CD8-positive, alpha-beta memory T cell (primary cell): ENCODE data around the gene BRSK2. TPM values are rescaled to one million over a fixed set of nuclear protein-coding genes. Genes with fewer than 3 reads are reported as not detected.

Source experiments
- CTCF ChIA-PET: fragments of 350-600 bp; sonication (Branson Sonifier 250); formaldehyde crosslinking; loops from one replicate; lab custom pipeline; 2021; ENCODE audit warnings: antibody characterized with exemption; lab: Charles Lee
- POLR2A ChIA-PET: fragments of 350-600 bp; sonication (Branson Sonifier 250); formaldehyde crosslinking; loops from one replicate; lab custom pipeline; 2021; ENCODE audit warnings: antibody characterized with exemption; lab: Charles Lee
- DNase-seq, 5 donors: peaks; one replicate each; pipeline versions ENCODE4 v3.0.0 to v3.0.0-alpha.2; 2020 to 2022; ENCODE audit warnings: mixed read lengths in 1 of 5
- H3K27ac ChIP-seq: one replicate; pipeline ENCODE4 v1.7.0; 2013; ENCODE audit warnings: low read depth, mild to moderate bottlenecking, low read length, moderate library complexity
- H3K27me3 ChIP-seq: 2 replicates; pipeline ENCODE4 v1.7.0; 2013; ENCODE audit warnings: low read length, mild to moderate bottlenecking; ENCODE audit not compliant: insufficient read depth, poor library complexity, severe bottlenecking
- H3K36me3 ChIP-seq: 2 replicates; pipeline ENCODE4 v1.7.0; 2013; ENCODE audit warnings: mild to moderate bottlenecking, low read length, moderate library complexity; ENCODE audit not compliant: insufficient read depth
- H3K4me1 ChIP-seq: 2 replicates; pipeline ENCODE4 v1.7.0; 2013; ENCODE audit warnings: mild to moderate bottlenecking, low read length, moderate library complexity; ENCODE audit not compliant: insufficient read depth
- H3K4me3 ChIP-seq: 2 replicates; pipeline ENCODE4 v1.7.0; 2013; ENCODE audit warnings: mild to moderate bottlenecking, low read length
- H3K9me3 ChIP-seq: 2 replicates; pipeline ENCODE4 v1.7.0; 2013; ENCODE audit warnings: mild to moderate bottlenecking, low read length
- H3K27ac Mint-ChIP-seq, 8 donors: one replicate each; pipeline ENCODE4 v1.8.0; 2020 to 2021; ENCODE audit warnings: mixed read lengths in 8 of 8, mild to moderate bottlenecking in 6 of 8, inconsistent platforms in 3 of 8, moderate library complexity in 3 of 8
- H3K27me3 Mint-ChIP-seq, 2 donors: one replicate each; pipeline ENCODE4 v1.8.0; 2020 to 2021; ENCODE audit warnings: mixed read lengths in 2 of 2, mild to moderate bottlenecking in 1 of 2, moderate library complexity in 1 of 2
- H3K36me3 Mint-ChIP-seq, 3 donors: one replicate each; pipeline ENCODE4 v1.8.0; 2020 to 2021; ENCODE audit warnings: mixed read lengths in 3 of 3, inconsistent platforms in 1 of 3, mild to moderate bottlenecking in 1 of 3
- H3K4me1 Mint-ChIP-seq, 3 donors: one replicate each; pipeline ENCODE4 v1.8.0; 2020 to 2021; ENCODE audit warnings: mixed read lengths in 3 of 3, inconsistent platforms in 1 of 3, mild to moderate bottlenecking in 1 of 3
- H3K4me3 Mint-ChIP-seq, 7 donors: one replicate each; pipeline ENCODE4 v1.8.0; 2020 to 2021; ENCODE audit warnings: mixed read lengths in 7 of 7, mild to moderate bottlenecking in 6 of 7, moderate library complexity in 4 of 7, inconsistent platforms in 2 of 7
- H3K9me3 Mint-ChIP-seq, 5 donors: one replicate each; pipeline ENCODE4 v1.8.0; 2020 to 2022; ENCODE audit warnings: mixed read lengths in 5 of 5, mild to moderate bottlenecking in 3 of 5, moderate library complexity in 2 of 5, inconsistent platforms in 1 of 5
- polyA plus RNA-seq: library from polyadenylated mRNA; unstranded; fragments of 300-500 nt; fragmentation: Illumina TruSeq; gene quantifications from one replicate; pipeline ENCODE4 v1.2.3, GENCODE V29; 2021
- total RNA-seq, 2 experiments: library from RNA; stranded (reverse); gene quantifications; one replicate each; pipeline ENCODE4 v1.2.3, GENCODE V29; 2021

BRSK2 gene
- total and polyA plus RNA-seq, 3 experiments from 2014 or later: 0.23 to 0.59 (median 0.35) TPM

DNA sequence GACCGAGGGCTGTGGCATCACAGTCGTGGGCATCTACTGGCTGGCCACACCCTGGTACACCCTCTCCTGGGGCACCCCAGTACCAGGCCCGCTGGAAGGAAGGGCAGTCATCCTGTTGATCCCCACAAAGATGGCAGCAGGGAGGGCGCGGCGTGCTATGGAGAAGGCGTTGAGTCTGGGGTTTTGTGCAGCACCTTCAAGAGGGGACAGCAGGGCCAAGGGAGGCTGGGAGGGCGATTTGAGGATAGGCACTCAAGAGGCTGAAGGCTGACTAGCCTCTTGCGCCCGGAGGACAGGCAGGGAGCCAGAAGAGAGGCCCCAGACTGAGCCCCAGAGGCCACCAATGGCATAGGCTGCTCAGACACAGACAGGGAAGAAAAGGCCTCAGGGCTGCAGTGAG, 2.2 kb upstream of the BRSK2 start:
- Mint-ChIP-seq H3K4me1 (peaks cover 6 to 33% (median 7%) of the 10 kb centered on the region in 3 donors), H3K36me3 (no peaks in the 10 kb centered on the region), H3K9me3 (no peaks in the 10 kb centered on the region), H3K27ac (peak overlapping the region in 4 of 8 donors; percentile 12 to 60 (median 44)), H3K27me3 (peaks cover 14 to 16% of the 10 kb centered on the region in 2 donors), H3K4me3 (peak overlapping the region; percentile 15 to 73 (median 49))
- Histone ChIP-seq H3K27me3 (peaks cover 5% of the 10 kb centered on the region), H3K36me3 (no peaks in the 10 kb centered on the region), H3K4me1 (peaks cover 9% of the 10 kb centered on the region), H3K4me3 (no peak overlapping the region), H3K9me3 (no peaks in the 10 kb centered on the region), H3K27ac (no peak overlapping the region)
- CTCF ChIA-PET: no interaction called here
- DNase-seq: peak in 1 of 5 donors; percentile 0
- POLR2A ChIA-PET: no interaction called here

DNA sequence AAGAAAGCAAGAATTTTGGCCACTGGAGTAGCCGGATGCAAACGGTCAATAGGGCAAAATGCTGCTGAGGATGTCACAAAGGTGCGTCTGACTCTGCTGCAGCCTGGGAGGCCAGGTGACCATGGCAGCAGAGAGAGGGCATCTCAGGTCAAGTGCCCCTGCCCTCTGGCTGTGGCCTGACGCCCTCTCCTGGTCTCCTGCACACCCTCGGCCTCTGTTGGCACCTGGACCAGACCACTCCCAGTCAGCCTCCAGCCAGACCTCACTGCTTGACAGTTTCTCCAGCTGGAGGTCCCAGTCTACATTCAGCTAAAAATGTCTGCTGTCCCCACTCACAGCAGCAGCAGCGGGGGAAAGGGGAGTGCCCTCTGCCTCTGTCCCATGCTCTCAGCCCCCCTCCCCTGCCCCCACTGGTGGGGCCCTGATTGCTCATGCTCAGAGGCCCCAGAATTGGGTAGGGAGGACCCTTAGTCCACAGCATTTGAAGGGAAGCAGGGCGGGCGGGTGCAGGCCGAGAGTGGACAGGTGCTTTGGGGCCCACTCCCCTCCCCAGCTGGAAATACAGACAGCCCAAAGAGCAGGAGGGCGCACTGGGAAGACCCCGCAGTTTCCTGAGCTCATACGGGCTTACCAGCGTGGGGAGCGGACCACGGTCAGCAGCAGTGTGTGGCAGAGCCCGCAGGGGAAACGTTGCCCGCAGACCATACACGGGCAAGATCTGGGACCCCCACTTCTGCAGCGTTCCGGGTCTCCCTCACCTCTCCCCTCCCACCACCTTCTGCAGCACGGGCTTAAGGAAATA, 1.6 kb upstream of the BRSK2 start:
- POLR2A ChIA-PET: interaction anchor here (1.5 kb wide), 1 partner anchor 77 kb away, joined by 4 read pairs; no protein-coding TSS in a partner anchor
- no peaks in the 10 kb centered on the region for H3K36me3 ChIP-seq
- Mint-ChIP-seq H3K27ac (peak overlapping the region in 1 of 8 donors; percentile 58), H3K27me3 (peaks cover 19 to 21% of the 10 kb centered on the region in 2 donors), H3K9me3 (no peaks in the 10 kb centered on the region), H3K36me3 (no peaks in the 10 kb centered on the region), H3K4me3 (peak overlapping the region; percentile 16 to 78 (median 65)), H3K4me1 (peaks cover 6 to 28% (median 7%) of the 10 kb centered on the region in 3 donors)
- H3K27ac ChIP-seq: no peak overlapping the region
- peaks cover 5% of the 10 kb centered on the region for H3K27me3 ChIP-seq
- H3K9me3 ChIP-seq: no peaks in the 10 kb centered on the region
- CTCF ChIA-PET: interaction anchor here (1.1 kb wide), 1 partner anchor 185 kb away, joined by 3 read pairs; no protein-coding TSS in a partner anchor
- peak in 1 of 5 donors; percentile 46 for DNase-seq
- H3K4me3 ChIP-seq: no peak overlapping the region
- peaks cover 9% of the 10 kb centered on the region for H3K4me1 ChIP-seq

DNA sequence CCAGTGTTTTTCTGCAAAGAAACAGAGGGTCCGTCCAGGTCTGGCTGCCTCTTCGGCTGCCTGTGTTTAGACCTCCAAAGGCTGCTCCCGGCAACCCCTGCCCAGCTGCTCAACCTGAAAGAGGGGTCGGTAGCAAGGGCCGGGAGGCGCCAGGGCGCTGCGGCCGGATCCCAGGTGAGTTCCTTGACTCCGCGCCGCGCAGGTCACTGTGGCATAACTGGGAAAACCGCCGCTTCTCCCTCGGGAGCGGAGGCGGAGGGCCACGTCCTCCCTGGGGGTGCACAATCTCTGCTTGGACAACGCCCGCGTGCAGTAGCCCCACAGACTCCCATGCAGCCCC, 1.0 kb upstream of the BRSK2 start:
- peak overlapping the region; percentile 37 to 83 (median 77) for H3K4me3 Mint-ChIP-seq
- H3K4me1 Mint-ChIP-seq: peaks cover 6 to 24% (median 7%) of the 10 kb centered on the region in 3 donors
- H3K27ac Mint-ChIP-seq: peak overlapping the region in 3 of 8 donors; percentile 17 to 61 (median 51)
- no peaks in the 10 kb centered on the region for H3K9me3 ChIP-seq
- ChIA-PET POLR2A (interaction anchor here (1.2 to 1.5 kb wide), 2 partner anchors 77 to 79 kb away, joined by 4 to 8 read pairs; partner anchors contain the start of gene TOLLIP), CTCF (interaction anchor here (1.1 kb wide), 2 partner anchors 126 to 185 kb away, joined by 3 to 4 read pairs; no protein-coding TSS in a partner anchor)
- no peak overlapping the region for H3K27ac ChIP-seq
- peaks cover 5% of the 10 kb centered on the region for H3K27me3 ChIP-seq
- H3K4me3 ChIP-seq: peak overlapping the region; percentile 64
- no peaks in the 10 kb centered on the region for H3K36me3 ChIP-seq
- DNase-seq: no peak
- H3K36me3 Mint-ChIP-seq: no peaks in the 10 kb centered on the region
- no peaks in the 10 kb centered on the region for H3K9me3 Mint-ChIP-seq
- H3K27me3 Mint-ChIP-seq: peaks cover 21 to 27% of the 10 kb centered on the region in 2 donors
- H3K4me1 ChIP-seq: peaks cover 5% of the 10 kb centered on the region

DNA sequence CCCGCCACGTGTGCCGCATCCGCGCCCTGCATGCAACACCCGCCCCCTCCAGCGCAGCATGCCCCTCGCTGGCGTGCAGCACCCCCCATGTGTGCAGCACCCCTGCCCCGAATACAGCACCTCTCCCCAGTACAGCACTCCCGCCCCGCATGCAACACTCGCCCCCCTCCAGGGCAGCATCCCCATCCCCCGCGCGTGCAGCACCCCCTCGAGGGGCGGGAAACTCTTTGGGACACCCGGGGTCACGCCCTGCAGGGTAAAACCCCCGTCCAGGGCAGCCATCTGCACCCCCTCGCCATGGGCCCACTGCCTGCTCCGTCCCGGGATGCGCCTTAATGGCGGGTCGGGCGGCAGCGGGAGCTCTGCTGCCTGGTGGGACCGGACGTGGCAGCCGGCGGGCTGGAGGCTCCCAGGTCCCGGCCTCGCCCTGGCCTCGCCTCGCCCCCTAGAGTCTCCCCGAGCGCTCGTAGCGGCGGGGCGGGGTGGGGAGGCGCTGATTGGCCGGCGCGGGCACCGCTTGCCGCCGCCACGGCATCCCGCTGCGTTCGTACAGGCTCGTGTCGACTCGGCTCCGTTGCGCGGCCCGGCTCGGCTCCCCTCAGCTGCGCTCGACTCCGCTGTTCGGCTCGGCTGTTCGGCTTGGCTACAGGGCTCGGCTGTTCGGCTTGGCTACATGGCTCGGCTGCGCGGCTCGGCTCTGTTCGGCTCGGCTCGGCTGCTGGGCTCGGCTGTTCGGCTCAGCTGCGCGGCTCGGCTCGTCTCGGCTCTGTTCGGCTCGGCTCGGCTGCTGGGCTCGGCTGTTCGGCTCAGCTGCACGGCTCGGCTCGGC, 417 bp upstream of the BRSK2 start:
- Histone ChIP-seq H3K36me3 (no peaks in the 10 kb centered on the region), H3K27ac (peak overlapping the region; percentile 31), H3K4me3 (peak overlapping the region; percentile 64), H3K4me1 (peaks cover 5% of the 10 kb centered on the region), H3K27me3 (peaks cover 5% of the 10 kb centered on the region), H3K9me3 (no peaks in the 10 kb centered on the region)
- Mint-ChIP-seq H3K4me3 (peak overlapping the region; percentile 73 to 83 (median 78)), H3K27ac (peak overlapping the region in 5 of 8 donors; percentile 12 to 65 (median 51)), H3K27me3 (peaks cover 21 to 27% of the 10 kb centered on the region in 2 donors), H3K36me3 (no peaks in the 10 kb centered on the region), H3K4me1 (peaks cover 6 to 23% (median 7%) of the 10 kb centered on the region in 3 donors), H3K9me3 (no peaks in the 10 kb centered on the region)
- ChIA-PET CTCF (interaction anchor here (0.7 to 1.1 kb wide), 4 partner anchors 61 to 187 kb away, joined by 3 to 4 read pairs (median 3); no protein-coding TSS in a partner anchor), POLR2A (interaction anchor here (1.2 to 1.5 kb wide), 2 partner anchors 78 to 80 kb away, joined by 4 to 8 read pairs; partner anchors contain the start of gene TOLLIP)
- DNase-seq: peak; percentile 94 to 98 (median 97)

DNA sequence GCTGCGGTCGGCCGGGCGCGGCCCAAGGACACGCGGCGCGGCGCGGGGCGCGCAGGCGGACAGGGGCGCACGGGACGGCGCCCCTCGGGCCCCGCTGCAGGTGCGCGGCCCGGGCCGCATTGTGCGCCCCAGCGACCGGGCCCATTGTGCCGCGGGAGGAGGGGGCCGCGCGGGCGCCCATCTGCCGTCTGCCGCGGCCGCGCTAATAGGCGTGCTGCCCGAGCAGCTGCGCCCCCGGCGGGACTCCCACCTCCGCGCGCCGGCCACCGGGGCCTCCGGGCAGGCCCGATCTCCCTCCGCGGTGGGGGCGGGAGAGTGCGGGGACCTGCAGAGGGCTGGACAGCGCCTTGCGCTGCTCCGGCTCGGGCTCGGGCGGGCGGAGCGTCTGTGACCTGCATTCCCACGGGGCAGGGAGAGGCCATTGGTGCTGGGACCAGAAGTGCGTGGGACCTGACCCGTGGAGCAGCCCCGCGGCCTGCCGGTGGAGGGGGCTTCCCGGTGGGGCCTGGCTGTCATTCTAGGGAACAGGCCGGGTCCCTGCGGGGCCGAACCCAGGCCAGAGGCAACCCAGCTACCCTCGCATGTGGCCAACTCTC, 933 bp downstream of the BRSK2 start:
- H3K4me3 Mint-ChIP-seq: peak overlapping the region in 5 of 7 donors; percentile 47 to 65 (median 58)
- H3K36me3 Mint-ChIP-seq: no peaks in the 10 kb centered on the region
- Histone ChIP-seq H3K27ac (no peak overlapping the region), H3K9me3 (no peaks in the 10 kb centered on the region), H3K27me3 (peaks cover 5% of the 10 kb centered on the region), H3K36me3 (no peaks in the 10 kb centered on the region), H3K4me1 (peaks cover 5% of the 10 kb centered on the region), H3K4me3 (no peak overlapping the region)
- CTCF ChIA-PET: no interaction called here
- POLR2A ChIA-PET: no interaction called here
- H3K4me1 Mint-ChIP-seq: peaks cover 6 to 18% (median 7%) of the 10 kb centered on the region in 3 donors
- H3K9me3 Mint-ChIP-seq: no peaks in the 10 kb centered on the region
- peak in 1 of 5 donors; percentile 11 for DNase-seq
- peaks cover 21 to 27% of the 10 kb centered on the region in 2 donors for H3K27me3 Mint-ChIP-seq
- H3K27ac Mint-ChIP-seq: peak overlapping the region in 2 of 8 donors; percentile 25 to 73

DNA sequence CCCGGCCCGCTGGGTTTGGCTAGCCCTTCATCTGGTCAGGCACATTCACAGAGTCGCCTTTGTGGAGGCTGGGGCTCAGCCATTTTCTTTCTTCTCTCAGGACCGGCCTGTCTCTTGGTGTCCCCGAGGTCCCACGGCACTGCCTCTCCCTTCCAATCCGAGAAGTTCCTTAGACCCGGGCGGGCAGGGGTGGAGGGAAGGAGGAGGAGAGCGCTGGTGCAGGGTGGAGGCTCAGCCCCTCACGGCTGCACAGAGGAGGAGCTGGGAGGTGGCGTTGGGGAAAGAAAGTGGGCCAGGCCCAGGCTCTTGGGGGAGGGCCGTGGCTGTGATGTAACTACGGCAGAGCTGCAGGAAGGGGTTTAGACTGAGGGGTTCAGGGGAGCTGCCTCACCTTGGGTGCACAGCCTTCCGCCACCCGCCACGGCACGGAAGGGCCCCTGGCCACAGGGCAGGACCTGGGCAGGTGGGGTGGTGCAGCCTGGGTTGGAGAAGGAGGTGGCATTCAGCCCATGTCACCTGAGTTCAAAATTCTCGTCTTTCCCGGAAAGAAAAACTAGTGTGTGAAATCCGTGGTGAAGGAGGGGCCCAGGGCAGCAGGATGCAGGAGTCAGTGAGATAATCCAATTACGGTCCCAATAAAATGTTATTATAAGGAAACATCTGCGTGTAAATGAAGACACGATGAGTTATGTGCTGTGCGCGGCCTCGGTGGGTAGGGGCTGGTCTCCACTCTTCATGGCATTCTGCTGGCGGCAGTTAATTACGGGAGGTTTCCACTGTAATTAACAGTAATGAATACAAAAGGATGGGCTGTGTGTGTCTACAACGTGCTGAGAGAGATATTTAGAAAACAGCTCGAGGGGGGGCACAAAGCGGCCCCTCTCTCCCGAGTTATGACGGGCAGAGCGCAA, 1.7 kb downstream of the BRSK2 start:
- no peak overlapping the region for H3K4me3 ChIP-seq
- H3K27me3 Mint-ChIP-seq: peaks cover 21 to 27% of the 10 kb centered on the region in 2 donors
- H3K9me3 Mint-ChIP-seq: no peaks in the 10 kb centered on the region
- H3K27ac Mint-ChIP-seq: peak overlapping the region in 4 of 8 donors; percentile 4 to 73 (median 26)
- DNase-seq: peak in 1 of 5 donors; percentile 8
- H3K4me3 Mint-ChIP-seq: peak overlapping the region; percentile 47 to 65 (median 58)
- no peaks in the 10 kb centered on the region for H3K36me3 Mint-ChIP-seq
- no peaks in the 10 kb centered on the region for H3K9me3 ChIP-seq
- H3K36me3 ChIP-seq: no peaks in the 10 kb centered on the region
- H3K27me3 ChIP-seq: peaks cover 5% of the 10 kb centered on the region
- ChIA-PET POLR2A (no interaction called here), CTCF (no interaction called here)
- H3K4me1 ChIP-seq: peaks cover 5% of the 10 kb centered on the region
- H3K4me1 Mint-ChIP-seq: peaks cover 6 to 18% (median 7%) of the 10 kb centered on the region in 3 donors
- H3K27ac ChIP-seq: no peak overlapping the region

DNA sequence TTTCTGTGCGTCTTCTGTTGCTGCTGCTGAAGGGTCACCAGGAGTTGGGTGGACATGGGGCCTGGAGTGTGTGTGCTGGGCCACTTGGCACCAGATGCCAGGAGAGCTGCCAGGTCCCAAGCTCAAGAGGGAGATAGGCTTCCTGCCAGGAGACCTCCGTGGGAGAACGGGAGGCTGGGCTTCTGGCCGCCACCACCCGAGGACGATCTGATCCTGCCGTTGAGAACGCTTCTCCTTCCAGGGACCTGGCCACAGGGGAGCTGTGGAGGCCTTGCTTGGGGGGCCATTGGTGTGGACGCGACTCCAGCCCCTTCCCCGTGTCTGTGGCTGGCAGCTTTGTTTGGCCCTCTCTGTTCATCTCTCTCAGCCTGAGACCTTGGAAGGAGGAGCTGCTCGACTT, 2.4 kb downstream of the BRSK2 start:
- Histone ChIP-seq H3K4me1 (peaks cover 5% of the 10 kb centered on the region), H3K36me3 (no peaks in the 10 kb centered on the region), H3K27ac (no peak overlapping the region), H3K9me3 (no peaks in the 10 kb centered on the region), H3K4me3 (no peak overlapping the region), H3K27me3 (peaks cover 5% of the 10 kb centered on the region)
- CTCF ChIA-PET: no interaction called here
- POLR2A ChIA-PET: no interaction called here
- DNase-seq: no peak
- Mint-ChIP-seq H3K4me3 (peak overlapping the region in 4 of 7 donors; percentile 24 to 58 (median 48)), H3K27me3 (peaks cover 21 to 27% of the 10 kb centered on the region in 2 donors), H3K9me3 (no peaks in the 10 kb centered on the region), H3K27ac (peak overlapping the region in 1 of 8 donors; percentile 4), H3K4me1 (peaks cover 6 to 18% (median 7%) of the 10 kb centered on the region in 3 donors), H3K36me3 (no peaks in the 10 kb centered on the region)
